ENCODE data around the gene GATA5.

GATA5 gene

GRCh38 chr20:62475772-62476055, at the start of gene GATA5:
Gene GATA5, minus strand, starts transcription at chr20:62475995. Its CDS starts 474 bp downstream, at chr20:62475521.
- no peak for DNase-seq

GRCh38 chr20:62525014-62525413, 49.2 kb upstream of the GATA5 start:
- no peak for DNase-seq

- DNase-seq = no peak
Observed at GRCh38 chr20:62524505-62524911, 48.7 kb upstream of the GATA5 start.

- DNase-seq = peak; percentile 52 to 78
Observed at GRCh38 chr20:62523473-62524203, 47.8 kb upstream of the GATA5 start.

GRCh38 chr20:62522748-62523396, 47.1 kb upstream of the GATA5 start:
- DNase-seq = no peak

- no peak for DNase-seq
Observed at GRCh38 chr20:62519826-62520225, 44.0 kb upstream of the GATA5 start.

- no peak for DNase-seq
Observed at GRCh38 chr20:62518911-62519310, 43.1 kb upstream of the GATA5 start.

- no peak for DNase-seq
Observed at GRCh38 chr20:62517901-62518610, 42.3 kb upstream of the GATA5 start.

GRCh38 chr20:62517168-62517567, 41.4 kb upstream of the GATA5 start:
- DNase-seq = no peak

- no peak for DNase-seq
Observed at GRCh38 chr20:62516338-62516737, 40.5 kb upstream of the GATA5 start.

- DNase-seq = no peak
Observed at GRCh38 chr20:62515826-62516225, 40.0 kb upstream of the GATA5 start.

- no peak for DNase-seq
Observed at GRCh38 chr20:62515280-62515679, 39.5 kb upstream of the GATA5 start.

- no peak for DNase-seq
Observed at GRCh38 chr20:62513991-62514390, 38.2 kb upstream of the GATA5 start.

- DNase-seq = no peak
Observed at GRCh38 chr20:62511915-62512610, 36.3 kb upstream of the GATA5 start.

- no peak for DNase-seq
Observed at GRCh38 chr20:62511300-62511914, 35.6 kb upstream of the GATA5 start.

GRCh38 chr20:62508641-62509051, 32.9 kb upstream of the GATA5 start:
- no peak for DNase-seq

- DNase-seq = no peak
Observed at GRCh38 chr20:62507991-62508640, 32.3 kb upstream of the GATA5 start.

- no peak for DNase-seq
Observed at GRCh38 chr20:62507323-62507722, 31.5 kb upstream of the GATA5 start.

- no peak for DNase-seq
Observed at GRCh38 chr20:62506791-62507190, 31.0 kb upstream of the GATA5 start.

GRCh38 chr20:62506087-62506486, 30.3 kb upstream of the GATA5 start:
- DNase-seq = no peak

GRCh38 chr20:62505337-62506045, 29.7 kb upstream of the GATA5 start:
- no peak for DNase-seq

GRCh38 chr20:62504323-62504722, 28.5 kb upstream of the GATA5 start:
- DNase-seq = no peak
